GM18526 (cell line): Measurements from ENCODE around the gene CAV1.

Experiments
- POLR2A ChIP-seq: IDR thresholded peaks from 3 replicates; pipeline ENCODE4 v1.6.1; 2011; ENCODE audit not compliant: insufficient read length; ENCODE audit errors: extremely low read depth

The CAV1 gene

DNA sequence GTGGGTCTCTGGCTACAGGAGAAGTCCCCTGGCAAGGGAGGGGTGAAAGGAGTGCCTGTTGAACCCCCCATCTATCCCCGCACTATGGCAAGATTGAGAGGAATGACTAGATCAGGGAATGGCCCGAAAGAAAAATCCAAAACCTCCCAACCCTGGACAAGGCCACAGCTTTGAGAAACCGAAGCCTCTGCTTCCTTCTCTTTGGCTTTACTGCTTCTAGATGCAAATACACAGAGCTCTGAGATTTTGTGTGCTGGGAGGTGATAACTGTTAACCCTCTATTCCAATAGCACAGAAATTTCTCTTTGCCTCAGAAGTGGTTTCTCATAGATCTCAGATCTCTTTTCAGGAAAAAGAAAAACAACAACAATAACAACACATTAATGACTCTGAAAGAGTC lies 15.0 kb downstream of the CAV1 start:
- TF ChIP-seq POLR2A = no peak

DNA sequence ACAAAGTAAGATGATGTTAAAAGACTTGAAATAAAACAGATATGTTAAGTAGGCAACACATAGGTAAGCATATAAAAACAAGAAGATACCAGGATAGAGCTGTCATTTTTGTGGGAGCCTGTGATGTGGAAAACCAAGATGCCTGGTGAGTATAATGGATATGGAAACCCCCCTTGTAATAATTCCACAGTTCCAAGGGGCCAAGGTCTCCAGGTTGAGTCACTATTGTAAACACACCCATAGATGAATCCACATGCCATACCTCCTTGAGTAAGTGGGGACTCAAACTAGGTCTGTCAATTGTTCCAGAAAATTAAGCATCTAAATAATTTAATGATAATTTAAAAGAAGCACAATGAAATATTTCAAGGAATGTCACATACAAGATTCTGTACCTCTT lies 15.9 kb downstream of the CAV1 start:
- no peak for TF ChIP-seq POLR2A

DNA sequence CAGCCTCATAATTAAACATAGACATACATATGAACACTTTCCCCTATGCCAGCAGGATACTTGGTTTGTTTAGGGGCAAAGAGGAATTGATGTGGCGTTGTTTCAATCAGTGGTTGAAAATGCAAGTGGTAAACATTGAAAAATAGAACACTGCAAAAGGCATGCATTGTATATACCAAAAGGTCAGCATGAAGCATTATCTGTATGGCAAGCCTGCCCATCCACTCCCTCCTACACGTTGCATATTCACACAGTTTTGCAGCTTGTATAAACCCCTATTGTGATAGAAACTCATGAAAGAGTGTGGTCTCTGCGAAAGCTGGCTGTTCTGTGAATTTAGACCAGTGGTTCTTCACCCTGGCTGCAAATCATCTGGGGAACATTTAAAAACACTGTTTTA lies 17.1 kb downstream of the CAV1 start:
- TF ChIP-seq POLR2A = no peak

DNA sequence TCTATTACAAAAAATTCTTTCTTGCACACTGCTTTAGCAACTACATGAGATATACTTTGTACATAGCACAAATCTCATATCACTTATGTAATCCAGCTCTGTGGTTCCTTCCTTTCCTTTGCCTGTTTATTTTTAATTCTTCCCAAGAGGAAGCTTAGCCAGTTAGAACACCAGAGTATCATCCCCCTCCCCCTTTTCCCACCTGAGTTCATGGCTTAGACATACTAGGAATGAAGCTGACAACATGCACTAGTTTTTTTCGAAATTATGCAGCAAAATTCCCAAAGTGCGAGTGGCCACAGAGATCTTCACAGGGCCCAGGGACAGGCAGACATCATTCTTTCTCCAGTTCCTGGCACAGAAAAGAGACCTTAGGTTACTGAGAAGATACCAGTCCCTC lies 17.8 kb downstream of the CAV1 start:
- no peak for TF ChIP-seq POLR2A

DNA sequence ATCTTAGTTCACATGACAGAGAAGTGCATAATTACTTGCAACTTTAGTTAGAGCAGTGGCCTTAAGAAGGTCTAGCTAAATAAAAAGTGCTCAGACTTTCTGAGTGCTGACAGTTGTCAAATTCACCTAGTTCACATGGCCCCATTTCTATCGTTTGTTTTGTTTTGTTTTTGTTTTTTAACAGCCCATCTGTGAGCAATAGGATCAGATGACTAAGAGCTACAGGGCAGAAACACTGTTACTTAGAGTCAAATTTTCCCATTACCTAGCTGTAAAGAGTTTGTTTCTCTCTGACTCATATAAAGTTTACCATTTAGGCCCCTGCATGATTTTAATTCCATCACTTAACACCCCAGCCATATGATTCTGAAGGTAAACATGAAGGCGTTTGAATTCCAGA lies 18.8 kb downstream of the CAV1 start:
- no peak for TF ChIP-seq POLR2A

DNA sequence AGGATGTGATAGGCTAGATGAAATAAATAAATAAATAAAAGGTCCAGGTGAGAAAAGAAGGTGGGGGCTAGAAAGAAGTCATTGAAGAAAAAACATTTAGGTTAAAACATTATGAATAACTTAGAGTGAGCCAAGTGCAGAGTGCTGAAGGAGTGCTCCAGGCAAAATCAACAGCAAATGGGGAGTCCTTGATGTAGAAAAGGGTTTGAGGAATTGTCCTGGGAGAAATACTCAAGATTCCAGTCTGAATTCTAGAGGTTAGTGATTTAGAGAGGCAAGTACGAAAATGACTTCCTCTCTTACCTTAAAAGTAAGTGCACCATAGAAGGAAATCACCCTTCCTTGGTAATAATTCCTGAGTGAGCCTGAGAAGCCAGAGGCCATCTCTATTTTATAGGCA lies 19.7 kb downstream of the CAV1 start:
- TF ChIP-seq POLR2A = no peak

DNA sequence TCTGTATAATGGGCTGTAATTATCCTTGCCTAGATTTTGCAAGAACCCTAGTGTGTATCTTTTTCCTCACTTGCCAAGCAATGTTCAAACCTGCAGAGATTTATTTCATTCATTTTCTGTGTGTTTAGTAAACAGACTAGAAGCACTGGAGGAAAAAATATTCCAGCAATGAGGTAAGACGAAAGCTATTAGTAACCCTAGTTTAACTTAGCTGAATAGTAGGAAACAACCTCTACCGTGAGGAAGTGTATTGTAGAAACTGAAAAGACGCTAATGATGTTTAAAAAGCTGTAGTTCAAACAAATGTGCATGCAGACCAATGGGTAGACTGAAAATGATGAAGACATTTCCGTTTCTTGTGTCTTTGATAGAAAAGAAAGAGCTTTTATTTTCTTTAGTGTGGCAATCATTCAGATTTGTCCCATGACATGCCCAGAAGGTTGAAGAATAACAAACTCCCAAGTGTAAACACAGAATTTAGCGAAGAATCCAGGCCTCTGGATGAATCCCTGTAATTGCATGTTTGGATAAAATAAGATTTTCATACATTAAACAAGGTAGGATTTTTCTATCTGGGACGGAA lies 20.7 kb downstream of the CAV1 start:
- no peak for TF ChIP-seq POLR2A

DNA sequence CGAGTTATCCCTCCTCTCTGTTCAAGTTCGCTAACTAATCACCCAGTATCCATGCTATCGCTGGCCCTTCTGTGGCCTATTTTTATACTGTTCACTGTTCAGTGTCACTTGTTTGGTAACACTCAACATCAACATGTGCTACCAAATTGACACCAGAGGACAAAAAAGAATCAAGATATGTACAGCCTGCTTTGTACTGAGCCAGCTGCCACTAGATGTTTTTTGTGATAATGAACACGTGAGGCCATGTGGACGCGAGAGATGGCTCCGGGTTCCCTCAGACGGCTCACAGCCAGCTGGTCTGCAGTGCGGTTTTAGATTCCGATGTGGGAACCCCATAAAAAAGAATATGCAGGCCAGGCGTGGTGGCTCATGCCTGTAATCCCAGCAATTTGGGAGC lies 21.2 kb downstream of the CAV1 start:
- no peak for TF ChIP-seq POLR2A

DNA sequence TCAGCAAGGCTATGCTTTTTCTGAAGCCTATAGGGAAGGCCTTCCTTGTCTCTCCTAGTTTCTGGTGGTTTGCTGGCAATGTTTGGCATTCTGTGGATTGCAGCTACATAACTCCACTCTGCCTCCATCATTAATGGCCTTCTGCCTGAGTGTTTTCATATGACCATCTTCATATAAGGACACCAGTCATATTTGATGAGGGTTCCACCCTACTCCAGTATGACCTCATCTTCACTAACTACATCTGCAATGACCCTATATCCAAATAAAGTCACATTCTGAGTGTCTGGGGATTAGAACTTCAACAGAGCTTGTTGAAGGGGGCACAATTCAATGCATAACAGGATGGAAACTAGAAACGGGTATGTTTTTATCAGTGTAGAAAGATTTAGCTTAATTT lies 22.1 kb downstream of the CAV1 start:
- no peak for TF ChIP-seq POLR2A

DNA sequence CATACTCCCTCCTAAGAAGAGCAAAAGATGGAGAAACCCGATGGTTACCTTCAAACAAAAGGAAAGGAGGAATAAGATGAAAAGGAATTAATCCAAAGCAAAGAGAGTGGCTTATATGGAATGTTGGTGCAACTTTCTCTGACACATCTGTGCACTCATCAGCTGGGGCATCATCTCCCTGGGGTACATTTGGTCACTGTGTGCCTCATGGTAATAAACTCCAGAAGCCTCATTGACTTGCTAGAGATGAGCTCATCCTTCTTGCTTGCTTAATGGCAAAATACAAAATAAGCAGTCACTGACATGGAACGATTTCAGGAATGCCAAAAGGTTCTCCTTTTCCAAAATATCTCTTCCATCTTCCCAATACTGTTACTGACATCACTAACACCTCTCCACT lies 22.5 kb downstream of the CAV1 start:
- no peak for TF ChIP-seq POLR2A

DNA sequence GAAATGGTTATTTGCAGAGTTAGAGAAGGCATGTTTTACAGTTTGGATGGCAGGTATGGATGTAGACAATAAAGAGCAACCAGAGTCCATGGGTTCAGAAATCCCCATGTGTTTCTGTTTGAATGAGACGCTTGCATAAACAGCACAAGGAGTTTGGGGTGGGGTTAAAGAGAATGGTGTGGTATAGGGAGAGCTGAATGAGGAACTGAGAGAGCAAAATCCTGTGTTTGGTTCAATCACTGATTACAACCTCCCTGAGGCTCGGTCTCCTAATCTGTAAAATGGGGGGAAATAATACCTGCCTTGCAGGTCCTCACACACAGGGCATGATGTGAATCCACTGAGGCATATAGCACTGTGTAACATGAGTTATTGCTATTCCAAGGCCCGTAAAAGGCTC lies 23.7 kb downstream of the CAV1 start:
- TF ChIP-seq POLR2A = no peak

DNA sequence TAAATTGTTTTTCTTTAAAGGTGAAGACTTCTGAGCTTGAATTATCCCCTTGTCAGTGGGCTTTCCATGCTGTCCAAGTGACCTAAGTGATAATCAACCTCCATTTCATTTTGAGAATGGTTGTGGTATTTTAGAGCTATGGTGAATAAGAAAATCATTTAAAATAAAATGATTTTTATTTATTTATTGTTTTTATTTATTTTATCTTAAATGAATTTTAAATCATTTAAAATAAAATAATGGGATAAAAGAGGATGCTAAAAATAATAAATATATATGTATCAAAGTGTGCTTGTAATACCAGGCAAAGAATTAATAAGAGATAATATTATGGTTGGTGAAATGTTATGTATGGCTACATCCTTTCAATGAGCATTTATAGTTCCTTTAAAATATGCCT lies 24.5 kb downstream of the CAV1 start:
- no peak for TF ChIP-seq POLR2A

DNA sequence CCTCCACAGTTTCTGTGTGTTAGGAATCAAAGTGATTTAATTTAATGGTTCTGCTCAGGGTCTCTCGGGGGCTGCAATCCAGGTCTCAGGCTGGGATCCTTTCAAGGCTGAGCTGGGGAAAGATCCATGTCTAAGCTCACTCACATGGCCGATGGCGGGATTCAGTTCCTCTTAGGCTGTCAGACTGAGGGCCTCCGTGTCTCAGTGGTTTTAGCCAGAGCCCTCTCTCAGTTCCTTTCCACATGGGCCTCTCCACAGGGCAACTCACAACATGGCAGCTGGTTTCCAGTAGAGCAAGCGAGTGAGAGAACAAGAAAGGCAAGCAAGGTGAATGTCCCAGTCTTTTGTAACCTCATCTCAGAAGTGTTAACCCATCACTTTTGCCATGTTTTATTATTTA lies 26.9 kb downstream of the CAV1 start:
- no peak for TF ChIP-seq POLR2A

DNA sequence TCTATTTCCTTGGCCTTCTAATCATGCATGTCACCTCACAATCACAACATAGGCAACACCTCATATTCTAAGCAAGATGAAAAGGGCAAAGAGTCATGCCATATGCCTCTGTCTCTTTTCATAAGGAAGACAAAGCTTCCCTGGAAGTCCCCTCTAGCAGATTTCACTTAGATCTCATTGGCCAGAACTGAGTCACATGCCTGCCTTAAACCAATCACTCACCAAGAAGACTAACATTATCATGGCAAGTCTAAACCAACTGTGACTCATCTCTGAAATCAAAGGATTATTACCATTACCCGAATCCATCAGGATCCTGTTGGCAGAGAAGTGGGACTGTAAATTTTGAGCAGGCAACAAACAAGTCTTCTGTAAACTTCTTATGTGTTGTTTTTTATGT lies 27.8 kb downstream of the CAV1 start:
- TF ChIP-seq POLR2A = no peak

DNA sequence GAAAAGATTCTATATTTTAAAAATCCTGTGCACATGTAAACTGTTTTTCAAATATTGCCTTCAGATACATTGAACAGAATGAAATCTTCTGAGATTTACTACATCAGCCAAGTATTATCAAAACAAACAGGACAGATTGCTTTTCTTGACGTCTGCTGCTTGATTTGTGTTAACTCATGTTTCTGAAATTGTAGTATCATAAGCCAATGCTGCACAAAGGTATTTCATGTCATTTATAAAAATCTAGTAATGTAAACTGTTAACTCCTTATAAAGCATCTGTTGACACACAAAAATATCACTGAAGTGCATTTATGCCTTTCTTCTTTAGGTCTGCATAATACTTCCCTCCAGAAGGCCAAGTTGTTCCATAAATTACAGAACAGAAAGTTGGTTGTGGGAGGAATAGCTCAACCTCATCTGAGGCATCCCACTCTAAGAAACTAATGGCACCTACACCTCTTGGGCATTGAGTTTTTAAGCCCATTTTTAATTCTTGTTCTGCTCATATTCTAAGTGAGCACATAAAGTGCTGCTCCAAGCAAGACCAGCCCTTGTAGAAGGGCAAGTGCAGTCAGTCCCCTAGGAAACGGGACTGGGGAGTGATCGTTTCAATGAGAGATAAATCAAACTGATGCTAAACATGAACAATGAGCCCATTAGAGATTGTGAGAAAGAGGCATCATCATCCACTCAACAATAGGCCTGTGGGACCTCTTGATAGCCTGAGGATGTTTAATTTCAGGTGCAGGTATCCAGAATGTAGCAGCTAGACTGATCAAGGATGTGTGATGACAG lies 28.5 kb downstream of the CAV1 start:
- no peak for TF ChIP-seq POLR2A

DNA sequence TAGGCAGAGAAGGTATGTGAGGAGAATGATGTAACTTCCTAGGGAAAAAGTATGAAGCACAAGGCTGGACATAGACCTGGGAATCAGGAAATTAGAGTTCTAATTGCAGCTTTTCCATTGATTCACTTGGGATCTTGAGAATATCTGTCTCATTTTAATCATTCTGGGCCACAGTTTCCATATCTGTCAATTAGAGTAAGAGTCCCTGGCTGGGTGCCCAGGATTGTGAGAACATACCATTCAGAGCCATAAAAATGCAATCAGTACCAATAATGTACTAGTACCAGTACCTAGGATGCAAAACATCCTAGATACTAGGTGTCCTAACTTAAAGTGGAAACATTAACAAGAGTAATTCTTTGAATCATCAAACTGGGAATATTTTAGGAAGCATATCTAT lies 29.6 kb downstream of the CAV1 start:
- no peak for TF ChIP-seq POLR2A

DNA sequence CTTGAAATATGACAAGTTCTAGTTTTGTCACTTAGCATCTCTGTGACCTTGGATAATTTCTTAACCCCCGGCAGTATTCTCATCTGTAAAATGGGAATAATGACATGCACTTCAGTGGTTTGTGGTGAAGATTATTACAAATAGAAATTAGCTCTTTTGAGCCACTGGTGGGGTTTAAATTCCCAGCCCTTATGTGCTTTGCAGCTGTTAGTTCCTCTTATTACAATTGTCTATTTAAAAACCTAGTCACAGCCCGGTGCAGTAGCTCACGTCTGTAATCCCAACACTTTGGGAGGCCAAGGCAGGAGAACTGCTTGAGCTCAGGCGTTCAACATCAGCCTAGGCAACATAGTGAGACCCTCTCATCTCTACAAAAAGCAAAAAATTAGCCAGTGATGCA lies 30.1 kb downstream of the CAV1 start:
- no peak for TF ChIP-seq POLR2A

DNA sequence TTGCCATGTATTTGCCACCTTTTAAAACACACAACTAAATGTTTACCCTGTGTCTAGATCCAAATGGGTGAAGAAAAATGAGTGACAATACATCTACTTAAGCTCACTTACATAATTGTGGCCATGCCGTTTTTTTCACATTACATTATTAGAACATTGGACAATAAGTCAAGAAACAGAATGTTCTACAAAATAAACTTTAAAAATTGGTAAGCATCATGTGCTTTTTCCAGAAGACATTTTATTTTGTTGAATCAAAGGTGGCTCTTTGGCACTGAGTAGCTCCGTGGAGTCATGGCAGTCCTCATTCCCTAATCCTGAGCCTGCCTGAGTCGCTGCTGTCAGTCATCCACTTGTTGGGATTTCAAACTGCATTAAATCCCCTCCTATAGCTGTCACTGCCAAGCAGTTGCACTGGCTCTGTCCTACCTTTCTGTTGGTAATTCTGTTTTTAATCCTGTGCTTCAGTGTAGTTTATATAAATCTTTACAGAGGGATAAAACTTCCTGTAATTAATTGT lies 32.3 kb downstream of the CAV1 start:
- TF ChIP-seq POLR2A = no peak

DNA sequence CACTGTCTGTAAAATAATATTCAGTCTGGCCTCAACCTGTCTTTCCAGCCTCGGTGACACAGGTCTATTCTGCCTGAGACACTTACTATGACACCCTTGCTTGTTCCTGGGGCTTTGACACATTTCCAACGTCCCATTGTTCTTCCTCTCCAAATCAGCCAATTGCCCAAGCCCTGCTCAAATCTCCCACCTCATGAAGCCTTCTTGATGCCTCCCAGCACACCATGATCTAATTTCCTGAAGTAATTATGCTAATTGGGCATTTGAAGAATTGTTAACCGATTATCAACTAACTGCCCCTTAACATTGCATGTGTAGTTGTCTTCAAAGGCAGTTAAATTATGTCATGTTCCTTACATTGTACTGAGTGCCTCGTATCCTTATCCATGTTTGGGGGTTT lies 33.1 kb downstream of the CAV1 start:
- TF ChIP-seq POLR2A = no peak
